Prostate gland (tissue), 2 donors: ENCODE results near the gene CSF1R.

Experiments
- CTCF ChIP-seq, 4 experiments: fragments of 200-600 bp in 2 of 4; fragments of 450-650 bp in 2 of 4; sonication (generic) in 2 of 4; IDR thresholded peaks; 1 replicate in 3 of 4; 2 replicates in 1 of 4; pipeline ENCODE4 v1.5.1; 2016 to 2019; ENCODE audit warnings: antibody characterized with exemption in 4 of 4, mild to moderate bottlenecking in 2 of 4, moderate library complexity in 2 of 4
- POLR2A ChIP-seq: fragments of 450-650 bp; IDR thresholded peaks from one replicate; pipeline ENCODE4 v1.6.1; 2016; ENCODE audit warnings: antibody characterized with exemption, mild to moderate bottlenecking
- POLR2AphosphoS5 ChIP-seq: sonication (generic); formaldehyde crosslinking; IDR thresholded peaks from one replicate; pipeline ENCODE4 v1.6.1; 2017; ENCODE audit warnings: antibody characterized with exemption

GRCh38 chr5:150065886-150066285 lies 20.5 kb downstream of the CSF1R start:
- TF ChIP-seq POLR2A (no peak), CTCF (IDR thresholded peaks at IDR 0.05) (no peak), POLR2AphosphoS5 (no peak)
